GM12875 (cell line): ENCODE measurements around the gene PLCH2.

ENCODE experiments used
- H3K4me3 ChIP-seq: one replicate; pipeline ENCODE4 v1.5.1; 2011; ENCODE audit warnings: low read depth, low read length, control low read depth
- TF ChIP-seq, protein P1 (sequence below): IDR thresholded peaks from 2 replicates; pipeline ENCODE4 v1.5.1; 2011; ENCODE audit warnings: low read depth, mild to moderate bottlenecking, control low read depth, inconsistent platforms, low read length, moderate library complexity, borderline replicate concordance; ENCODE audit not compliant: insufficient read depth

Gene PLCH2

DNA sequence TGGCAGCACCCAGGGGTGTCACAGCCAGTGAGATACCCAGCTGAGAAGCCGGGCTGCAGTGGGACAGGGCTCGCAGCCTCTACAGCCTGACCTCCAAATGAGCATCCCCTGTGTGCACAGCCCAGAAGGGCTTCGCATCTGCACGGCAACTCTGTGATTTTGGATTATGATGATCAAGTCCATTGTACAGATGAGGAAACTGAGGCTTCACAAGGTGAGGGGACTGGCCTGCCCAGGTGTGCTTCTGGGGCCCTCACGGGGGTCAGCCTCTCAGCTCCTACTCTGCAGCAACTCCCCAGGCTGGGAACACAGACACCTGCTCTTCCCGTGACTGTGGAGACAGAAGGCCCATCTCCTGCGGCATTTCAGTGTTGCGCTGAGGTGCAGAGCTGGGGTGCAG, 62.8 kb downstream of the PLCH2 start:
- TF ChIP-seq, protein P1, sequence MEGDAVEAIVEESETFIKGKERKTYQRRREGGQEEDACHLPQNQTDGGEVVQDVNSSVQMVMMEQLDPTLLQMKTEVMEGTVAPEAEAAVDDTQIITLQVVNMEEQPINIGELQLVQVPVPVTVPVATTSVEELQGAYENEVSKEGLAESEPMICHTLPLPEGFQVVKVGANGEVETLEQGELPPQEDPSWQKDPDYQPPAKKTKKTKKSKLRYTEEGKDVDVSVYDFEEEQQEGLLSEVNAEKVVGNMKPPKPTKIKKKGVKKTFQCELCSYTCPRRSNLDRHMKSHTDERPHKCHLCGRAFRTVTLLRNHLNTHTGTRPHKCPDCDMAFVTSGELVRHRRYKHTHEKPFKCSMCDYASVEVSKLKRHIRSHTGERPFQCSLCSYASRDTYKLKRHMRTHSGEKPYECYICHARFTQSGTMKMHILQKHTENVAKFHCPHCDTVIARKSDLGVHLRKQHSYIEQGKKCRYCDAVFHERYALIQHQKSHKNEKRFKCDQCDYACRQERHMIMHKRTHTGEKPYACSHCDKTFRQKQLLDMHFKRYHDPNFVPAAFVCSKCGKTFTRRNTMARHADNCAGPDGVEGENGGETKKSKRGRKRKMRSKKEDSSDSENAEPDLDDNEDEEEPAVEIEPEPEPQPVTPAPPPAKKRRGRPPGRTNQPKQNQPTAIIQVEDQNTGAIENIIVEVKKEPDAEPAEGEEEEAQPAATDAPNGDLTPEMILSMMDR, result no peak
- no peak overlapping the region for H3K4me3 ChIP-seq

DNA sequence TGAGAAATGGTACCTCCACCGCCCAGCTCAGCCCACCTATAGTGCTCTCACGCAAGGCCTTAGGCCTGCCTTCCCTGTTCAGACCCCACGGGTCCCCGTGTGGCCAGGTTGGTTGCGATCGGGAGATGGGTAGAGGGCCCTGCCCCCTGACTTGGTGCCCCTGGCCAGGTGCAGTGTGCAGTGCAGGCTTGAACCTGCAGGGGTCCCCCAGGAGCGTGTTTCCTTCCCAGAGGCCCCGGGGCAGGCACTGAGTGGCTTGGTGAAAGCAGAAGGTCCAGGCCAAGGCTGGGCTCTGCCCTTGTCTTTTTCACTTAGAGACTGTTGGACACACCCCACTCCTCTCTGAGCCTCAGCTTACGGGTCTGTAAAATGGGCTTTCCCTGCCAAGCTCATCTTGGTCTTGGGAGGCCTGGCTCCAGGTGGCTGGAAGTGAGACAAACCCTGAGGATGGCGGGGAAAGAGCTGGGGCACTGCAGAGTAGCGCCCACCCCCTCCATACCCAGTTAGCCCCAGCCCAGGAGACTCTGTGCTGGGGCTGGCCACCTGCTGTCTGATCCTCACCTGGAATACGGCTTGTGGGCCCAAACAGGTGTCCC, 63.3 kb downstream of the PLCH2 start:
- no peak overlapping the region for H3K4me3 ChIP-seq
- TF ChIP-seq, protein P1, result peak; percentile 54

DNA sequence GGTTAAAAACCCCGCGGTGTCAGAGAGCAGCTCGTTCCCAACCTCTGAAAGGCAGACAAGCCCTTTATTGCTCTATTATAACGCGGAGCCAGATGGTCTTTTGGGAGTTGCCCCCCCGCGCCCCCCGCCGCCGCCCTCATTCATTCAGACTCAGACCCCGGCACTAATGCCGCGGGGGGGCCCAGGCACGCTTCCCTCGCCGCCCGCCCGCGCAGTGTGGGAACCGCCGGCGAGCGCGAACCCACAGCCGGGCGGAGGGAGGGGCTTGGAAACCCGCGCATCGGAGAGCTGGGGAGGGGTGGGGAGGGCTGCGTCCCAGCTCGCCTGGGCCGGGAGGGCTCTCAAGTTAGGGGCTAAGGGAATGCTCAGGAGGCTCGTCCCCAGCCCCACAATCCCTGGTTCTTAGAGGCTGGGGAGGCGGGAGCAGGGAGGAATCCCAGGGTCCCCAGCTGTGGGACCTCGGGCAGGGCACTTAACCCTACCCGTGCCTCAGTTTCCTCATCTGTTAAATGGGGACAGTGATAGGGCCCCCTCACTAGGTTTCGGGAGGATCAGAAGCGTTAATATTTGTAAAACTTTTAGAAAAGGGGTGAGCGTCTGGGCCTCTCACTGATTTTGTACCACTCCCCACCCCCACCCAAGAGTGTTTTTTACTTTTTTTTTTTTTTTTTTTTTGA, 64.9 kb downstream of the PLCH2 start:
- TF ChIP-seq, protein P1, result no peak
- H3K4me3 ChIP-seq, result no peak overlapping the region

DNA sequence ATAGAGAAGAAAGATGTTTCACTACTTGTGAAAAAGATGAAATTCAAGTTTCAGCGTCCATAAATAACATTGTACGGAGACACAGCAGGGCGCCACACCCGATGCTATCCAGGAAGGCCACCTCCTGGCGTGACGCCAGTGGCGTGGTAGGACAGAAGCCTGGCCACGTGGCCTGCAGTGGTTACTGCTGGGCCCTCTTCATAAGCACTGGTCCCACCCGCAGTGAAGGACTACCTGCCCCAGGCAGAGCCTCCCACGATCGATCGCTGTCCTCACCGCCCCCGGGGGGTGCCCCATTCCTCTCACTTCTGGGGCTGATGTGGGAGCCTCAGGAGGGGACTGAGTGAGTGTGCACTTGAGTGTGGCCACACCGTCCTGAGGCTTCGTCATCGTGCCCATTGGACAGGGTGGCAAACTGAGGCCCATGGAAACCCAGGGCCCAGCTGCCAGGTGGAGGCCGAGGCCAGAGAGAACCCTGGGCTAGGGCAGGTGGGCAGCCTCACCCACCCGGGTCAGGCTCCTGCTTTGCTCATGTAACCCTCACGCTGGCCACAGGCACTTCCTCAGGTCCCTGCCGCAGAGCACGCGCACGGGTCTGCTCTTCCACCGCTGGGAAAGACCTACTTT, 65.6 kb downstream of the PLCH2 start:
- no peak overlapping the region for H3K4me3 ChIP-seq
- TF ChIP-seq, protein P1, result no peak

DNA sequence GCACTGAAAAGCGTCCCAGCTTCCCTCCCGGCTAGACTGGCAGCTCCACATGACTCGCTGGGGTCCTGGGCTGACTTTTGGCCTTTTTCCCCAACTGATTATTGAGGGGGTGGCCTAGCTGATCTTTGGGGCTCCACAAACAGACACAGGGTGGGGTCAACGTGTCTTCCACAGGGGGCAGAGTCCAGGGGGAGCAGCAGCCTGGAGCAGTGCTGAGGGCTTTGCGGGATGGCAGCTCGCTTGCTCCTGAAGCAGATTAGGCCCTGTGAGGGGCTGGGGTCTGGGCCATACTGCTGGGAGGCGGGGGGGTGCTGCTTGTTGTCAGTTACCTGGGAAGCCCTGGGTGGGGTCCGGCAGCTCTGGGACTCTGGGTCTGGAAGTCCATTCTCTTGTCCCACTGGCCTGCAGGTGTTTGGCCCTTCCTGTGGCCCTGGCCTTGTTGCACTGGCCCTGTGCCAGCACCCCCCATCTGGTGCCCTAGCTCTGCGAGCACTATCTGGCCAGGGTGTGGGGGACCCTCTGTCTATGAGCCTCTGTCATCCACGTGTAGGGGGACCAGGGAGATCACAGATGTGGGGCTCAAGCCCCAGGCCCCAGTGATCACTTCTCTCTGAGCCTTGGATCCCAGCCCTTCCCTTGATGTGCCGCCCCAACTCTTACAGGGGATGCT, 66.3 kb downstream of the PLCH2 start:
- no peak overlapping the region for H3K4me3 ChIP-seq
- TF ChIP-seq, protein P1, result no peak

DNA sequence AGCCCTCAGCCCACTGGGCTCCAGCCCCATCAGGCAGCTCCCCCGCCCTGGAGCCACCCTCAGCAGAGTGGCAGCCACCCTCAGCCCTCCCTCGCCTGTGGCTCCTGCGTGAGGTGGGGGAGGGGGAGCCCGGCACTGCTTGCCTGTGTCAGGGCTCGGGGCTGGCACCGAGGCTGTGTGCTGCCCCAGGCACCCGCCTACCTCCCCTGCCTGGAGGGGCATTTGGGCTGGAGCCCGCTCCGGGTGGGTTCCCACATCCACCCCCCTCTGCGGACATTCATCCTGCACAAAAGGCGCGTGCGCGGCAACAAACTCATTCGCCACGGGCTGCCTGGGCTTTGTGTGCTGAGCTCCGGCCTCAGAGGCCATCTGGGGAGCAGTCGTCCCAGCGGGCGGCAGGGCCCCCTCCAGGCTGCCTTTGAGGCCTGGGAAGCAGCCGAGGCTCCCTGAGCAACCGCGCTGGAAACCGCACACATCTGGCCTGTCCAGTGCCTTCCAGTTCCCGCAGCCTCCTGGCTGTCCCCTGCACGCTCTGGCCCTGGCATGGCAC, 67.5 kb downstream of the PLCH2 start:
- TF ChIP-seq, protein P1, result no peak
- H3K4me3 ChIP-seq, result no peak overlapping the region
